Keratinocyte (primary cell): ENCODE measurements around the gene ATPAF2. TPM values are rescaled to one million over a fixed set of nuclear protein-coding genes. Genes with fewer than 3 reads are reported as not detected.

Source experiments
- DNase-seq: peaks from one replicate; pipeline ENCODE4 v3.0.0-alpha.2; 2011; ENCODE audit warnings: low read depth, missing footprints, low spot score
- FAIRE-seq: peaks from 2 replicates; lab custom pipeline; 2011; peaks lifted over from hg19 to GRCh38; lab: Jason Lieb, UNC
- H2AFZ ChIP-seq: 2 replicates; pipeline ENCODE4 v1.6.0; 2012; ENCODE audit warnings: low read length, control low read depth, inconsistent platforms; ENCODE audit not compliant: control insufficient read depth
- H3K27ac ChIP-seq: 2 replicates; pipeline ENCODE4 v1.5.1; 2011; ENCODE audit warnings: low read length; ENCODE audit not compliant: control insufficient read depth, insufficient read depth
- H3K27me3 ChIP-seq: 3 replicates; pipeline ENCODE4 v1.6.0; 2011; ENCODE audit warnings: low read length; ENCODE audit not compliant: control insufficient read depth, insufficient read depth; ENCODE audit errors: extremely low read depth
- H3K36me3 ChIP-seq, 2 experiments: 2 replicates in 1 of 2; 3 replicates in 1 of 2; pipeline ENCODE4 v1.5.1; 2011; ENCODE audit warnings: low read length in 2 of 2, mild to moderate bottlenecking in 1 of 2; ENCODE audit not compliant: control insufficient read depth in 2 of 2, insufficient read depth in 2 of 2; ENCODE audit errors: extremely low read depth in 1 of 2
- H3K4me1 ChIP-seq: 3 replicates; pipeline ENCODE4 v1.5.1; 2011; ENCODE audit warnings: low read length; ENCODE audit not compliant: control insufficient read depth, insufficient read depth; ENCODE audit errors: extremely low read depth
- H3K4me2 ChIP-seq: 3 replicates; pipeline ENCODE4 v1.6.0; 2011; ENCODE audit warnings: low read depth, low read length; ENCODE audit not compliant: control insufficient read depth, insufficient read depth; ENCODE audit errors: extremely low read depth
- H3K4me3 ChIP-seq, 3 experiments: fragments of 200-600 bp in 1 of 3; sonication (generic) in 1 of 3; 2 replicates in 2 of 3; 3 replicates in 1 of 3; pipeline ENCODE4 v1.5.1; 2011 to 2016; ENCODE audit warnings: low read length in 3 of 3, mild to moderate bottlenecking in 3 of 3, control low read depth in 2 of 3, inconsistent platforms in 1 of 3, low read depth in 1 of 3, mixed read lengths in 1 of 3, mixed run types in 1 of 3, moderate library complexity in 1 of 3; ENCODE audit not compliant: control insufficient read depth in 2 of 3, insufficient read depth in 2 of 3; ENCODE audit errors: extremely low read depth in 1 of 3
- H3K79me2 ChIP-seq: 2 replicates; pipeline ENCODE4 v1.6.0; 2012; ENCODE audit warnings: low read length; ENCODE audit not compliant: control insufficient read depth, insufficient read depth
- H3K9ac ChIP-seq: 3 replicates; pipeline ENCODE4 v1.6.0; 2011; ENCODE audit warnings: low read length; ENCODE audit not compliant: control insufficient read depth, insufficient read depth; ENCODE audit errors: extremely low read depth
- H3K9me1 ChIP-seq: 3 replicates; pipeline ENCODE4 v1.6.0; 2011; ENCODE audit warnings: low read length; ENCODE audit not compliant: control insufficient read depth, insufficient read depth; ENCODE audit errors: extremely low read depth
- H3K9me3 ChIP-seq: 2 replicates; pipeline ENCODE4 v1.5.1; 2012; ENCODE audit warnings: low read depth, low read length; ENCODE audit not compliant: control insufficient read depth
- H4K20me1 ChIP-seq: 3 replicates; pipeline ENCODE4 v1.6.0; 2011; ENCODE audit warnings: low read length; ENCODE audit not compliant: control insufficient read depth, insufficient read depth; ENCODE audit errors: extremely low read depth
- CTCF ChIP-seq, 3 experiments: IDR thresholded peaks in 1 of 3; conservative IDR thresholded peaks in 1 of 3; optimal IDR thresholded peaks in 1 of 3; 2 replicates in 2 of 3; 3 replicates in 1 of 3; pipeline versions ENCODE3 to v1.5.1; 2011; ENCODE audit warnings: low read length in 3 of 3, mild to moderate bottlenecking in 3 of 3, moderate library complexity in 2 of 3, control low read depth in 1 of 3, inconsistent platforms in 1 of 3; ENCODE audit not compliant: insufficient read depth in 2 of 3; ENCODE audit errors: extremely low read depth in 1 of 3
- EZH2 ChIP-seq: IDR thresholded peaks from one replicate; pipeline ENCODE4 v1.6.1; 2012; ENCODE audit warnings: inconsistent platforms, mild to moderate bottlenecking, low read length, moderate library complexity
- dilution Hi-C: fragments of 300-500 bp; cut with MboI; formaldehyde crosslinking; loops from one replicate; pipeline ENCODE4 v1.7.0; 2020; ENCODE audit warnings: low sequenced_read_pairs; ENCODE audit not compliant: extremely low pct_ligation_motif_present
- polyA plus RNA-seq, 5 experiments: library from polyadenylated mRNA; depleted of rRNA in 3 of 5; stranded (reverse) in 3 of 5; stranded (forward) in 1 of 5; unstranded in 1 of 5; fragments of >200 nt; gene quantifications; 1 replicate in 1 of 5; 2 replicates in 3 of 5; 3 replicates in 1 of 5; pipeline versions ENCODE4 v1.2.1 to v1.2.3, GENCODE V29; 2011 to 2012; ENCODE audit warnings: missing spikeins in 2 of 5, low read depth in 1 of 5, low replicate concordance in 1 of 5

ATPAF2 gene
- polyA plus RNA-seq, 1 donor (not counting 4 experiments of a cell fraction or from before 2014, with no cell fraction given) = 24.4 TPM

DNA sequence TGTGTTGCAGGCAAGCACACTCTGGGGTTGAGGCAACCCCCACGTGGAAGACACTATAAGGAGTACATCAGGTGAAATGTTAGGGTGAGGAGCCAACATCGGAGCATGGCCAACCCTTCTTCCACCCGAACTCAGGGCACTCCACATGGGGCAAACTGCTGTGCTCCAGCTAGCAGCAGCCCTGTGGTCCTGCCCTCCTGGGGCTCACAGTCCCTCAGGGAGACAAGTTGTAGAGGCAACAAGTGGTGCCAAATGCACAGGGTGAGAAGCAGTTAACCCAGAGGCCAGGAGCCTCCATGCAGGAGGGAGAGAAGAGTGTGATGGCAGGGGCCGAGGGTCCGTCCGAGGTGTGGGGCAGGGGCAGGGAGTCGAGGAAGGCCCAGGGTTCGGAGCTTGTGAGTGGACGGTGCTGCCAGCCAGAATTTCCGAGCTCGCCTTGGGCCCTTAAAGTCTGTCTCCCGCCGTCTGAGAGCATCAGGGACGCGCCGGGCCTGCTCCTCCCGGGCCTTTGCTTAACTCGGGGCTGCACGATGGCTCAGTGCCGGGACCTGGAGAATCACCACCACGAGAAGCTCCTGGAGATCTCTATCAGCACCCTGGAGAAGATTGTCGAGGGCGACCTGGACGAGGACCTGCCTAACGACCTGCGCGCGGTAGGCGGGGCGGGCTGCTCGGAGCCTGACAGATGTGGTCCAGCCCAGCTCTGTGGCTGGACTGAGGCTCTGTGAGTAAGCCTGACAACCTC, 32.3 kb downstream of the ATPAF2 start:
- no peak overlapping the region for H3K4me2 ChIP-seq
- dilution Hi-C loops = no loop called here
- no peaks in the 10 kb centered on the region for H4K20me1 ChIP-seq
- FAIRE-seq = no peak
- H3K9ac ChIP-seq = no peak overlapping the region
- no peak overlapping the region for H3K4me3 ChIP-seq
- peaks cover 12% of the 10 kb centered on the region for H3K4me1 ChIP-seq
- H3K36me3 ChIP-seq = peaks cover 2 to 10% of the 10 kb centered on the region in 2 experiments
- no peaks in the 10 kb centered on the region for H3K79me2 ChIP-seq
- TF ChIP-seq CTCF (optimal IDR thresholded peaks at IDR 0.05 in 1 of 3, IDR thresholded peaks at IDR 0.05 in 1 of 3, conservative IDR thresholded peaks at IDR 0.05 in 1 of 3; ENCODE audit: extremely low read depth in 1 of 3, insufficient read depth in 2 of 3, low read length in 3 of 3) = no peak
- no peak for TF ChIP-seq EZH2
- H3K27ac ChIP-seq = no peak overlapping the region
- no peak for DNase-seq
- no peak overlapping the region for H2AFZ ChIP-seq
- no peaks in the 10 kb centered on the region for H3K9me1 ChIP-seq
- no peaks in the 10 kb centered on the region for H3K9me3 ChIP-seq
- no peaks in the 10 kb centered on the region for H3K27me3 ChIP-seq

DNA sequence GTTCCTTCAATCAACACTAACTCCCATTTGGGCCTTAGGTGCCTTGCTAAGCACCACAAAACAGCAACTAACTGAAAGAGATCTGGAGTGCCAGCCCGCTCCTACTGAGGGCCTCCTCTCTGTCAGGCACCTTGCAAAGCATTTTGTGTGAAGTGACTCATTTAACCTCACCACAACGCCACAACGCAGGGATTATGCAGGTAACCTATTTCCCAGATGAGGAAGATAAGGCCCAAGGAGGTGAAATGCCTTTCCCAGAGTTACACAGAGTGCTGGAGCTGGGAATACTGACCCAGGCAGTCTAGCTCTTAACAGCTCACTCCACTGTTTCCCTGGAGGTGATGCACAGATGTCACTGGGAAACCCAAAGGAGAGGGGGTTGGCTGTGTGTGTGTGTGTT, 33.5 kb downstream of the ATPAF2 start:
- Histone ChIP-seq H3K9me3 (no peaks in the 10 kb centered on the region), H3K4me2 (no peak overlapping the region), H4K20me1 (no peaks in the 10 kb centered on the region), H3K27me3 (no peaks in the 10 kb centered on the region), H2AFZ (no peak overlapping the region), H3K9me1 (no peaks in the 10 kb centered on the region), H3K36me3 (peaks cover 0 to 10% of the 10 kb centered on the region in 2 experiments), H3K4me1 (peaks cover 12% of the 10 kb centered on the region), H3K4me3 (no peak overlapping the region), H3K9ac (no peak overlapping the region), H3K79me2 (no peaks in the 10 kb centered on the region), H3K27ac (no peak overlapping the region)
- dilution Hi-C loops = no loop called here
- TF ChIP-seq CTCF (optimal IDR thresholded peaks at IDR 0.05 in 1 of 3, IDR thresholded peaks at IDR 0.05 in 1 of 3, conservative IDR thresholded peaks at IDR 0.05 in 1 of 3; ENCODE audit: extremely low read depth in 1 of 3, insufficient read depth in 2 of 3, low read length in 3 of 3) (no peak), EZH2 (no peak)
- FAIRE-seq = peak; percentile 65
- no peak for DNase-seq
